ENCODE results near the gene ETV3. TPM values are rescaled to one million over a fixed set of nuclear protein-coding genes. Genes with fewer than 3 reads are reported as not detected.

The ETV3 gene
- total RNA-seq, 1 experiment from 2014 or later = 26.2 TPM

GRCh38 chr1:157161901-157162300, 23.7 kb upstream of the ETV3 start:
- Histone ChIP-seq H3K9me2 (ENCODE audit: insufficient read depth) (no peaks in the 10 kb centered on the region), H3K36me3 (ENCODE audit: low read depth) (no peaks in the 10 kb centered on the region), H3K4me2 (no peak overlapping the region), H4K20me1 (ENCODE audit: insufficient read depth) (no peaks in the 10 kb centered on the region), H3K4me1 (replicated peaks; ENCODE audit: insufficient read depth) (no peaks in the 10 kb centered on the region), H2AFZ (no peak overlapping the region), H3K9me3 (ENCODE audit: insufficient read depth, low read depth) (no peaks in the 10 kb centered on the region), H3K27me3 (ENCODE audit: insufficient read depth, low read depth) (peaks cover 18% of the 10 kb centered on the region), H3K27ac (no peak overlapping the region), H3K79me2 (ENCODE audit: low read depth) (no peaks in the 10 kb centered on the region), H3F3A (ENCODE audit: insufficient read depth, low read depth) (no peaks in the 10 kb centered on the region), H3K4me3 (no peak overlapping the region)
- ChIA-PET POLR2A (ENCODE audit: unreplicated experiment) (no interaction called here), CTCF (no interaction called here)
- TF ChIP-seq EZH2 (IDR thresholded peaks at IDR 0.05; ENCODE audit: low read depth) (no peak), CTCF (conservative IDR thresholded peaks at IDR 0.05) (no peak)
- intact Hi-C loops (cut with micrococcal nuclease; ENCODE audit: unreplicated experiment) = no loop called here
- no peak for DNase-seq
- BruUV-seq (replicated peaks) = no TSS peak

- Histone ChIP-seq H3F3A (ENCODE audit: insufficient read depth, low read depth) (peaks cover 5% of the 10 kb centered on the region; the same call in 1 of the 2 replicates), H4K20me1 (ENCODE audit: insufficient read depth) (no peaks in the 10 kb centered on the region), H3K36me3 (ENCODE audit: low read depth) (no peaks in the 10 kb centered on the region), H3K79me2 (ENCODE audit: low read depth) (no peaks in the 10 kb centered on the region), H2AFZ (no peak overlapping the region), H3K4me3 (no peak overlapping the region), H3K4me2 (no peak overlapping the region), H3K9me2 (ENCODE audit: insufficient read depth) (no peaks in the 10 kb centered on the region), H3K27me3 (ENCODE audit: insufficient read depth, low read depth) (0 out of 2 replicates have a peak, but pooled peaks cover 5% of the 10 kb centered on the region), H3K4me1 (replicated peaks; ENCODE audit: insufficient read depth) (peaks cover 23% of the 10 kb centered on the region), H3K27ac (no peak overlapping the region), H3K9me3 (ENCODE audit: insufficient read depth, low read depth) (no peaks in the 10 kb centered on the region)
- POLR2A ChIA-PET (ENCODE audit: unreplicated experiment) = no interaction called here
- no peak for TF ChIP-seq CTCF (conservative IDR thresholded peaks at IDR 0.05)
- no peak for TF ChIP-seq EZH2 (IDR thresholded peaks at IDR 0.05; ENCODE audit: low read depth)
- intact Hi-C loops (cut with micrococcal nuclease; ENCODE audit: unreplicated experiment) = loop anchor here (5.0 to 10.0 kb wide), 2 partner anchors 234 to 267 kb away; partner anchors contain the start of genes LRRC71 and PEAR1
- CTCF ChIA-PET = no interaction called here
- BruUV-seq (replicated peaks) = no TSS peak
- no peak for DNase-seq
Measured at GRCh38 chr1:157158967-157159366, 20.8 kb upstream of the ETV3 start.

- Histone ChIP-seq H3F3A (ENCODE audit: insufficient read depth, low read depth) (peaks cover 5% of the 10 kb centered on the region; the same call in 1 of the 2 replicates), H3K79me2 (ENCODE audit: low read depth) (no peaks in the 10 kb centered on the region), H3K9me3 (ENCODE audit: insufficient read depth, low read depth) (no peaks in the 10 kb centered on the region), H3K4me2 (no peak overlapping the region), H3K9me2 (ENCODE audit: insufficient read depth) (no peaks in the 10 kb centered on the region), H2AFZ (no peak overlapping the region), H3K4me1 (replicated peaks; ENCODE audit: insufficient read depth) (peaks cover 33% of the 10 kb centered on the region), H4K20me1 (ENCODE audit: insufficient read depth) (no peaks in the 10 kb centered on the region), H3K27me3 (ENCODE audit: insufficient read depth, low read depth) (0 out of 2 replicates have a peak, but pooled peaks cover 5% of the 10 kb centered on the region), H3K36me3 (ENCODE audit: low read depth) (no peaks in the 10 kb centered on the region), H3K4me3 (no peak overlapping the region), H3K27ac (no peak overlapping the region)
- no peak for DNase-seq
- intact Hi-C loops (cut with micrococcal nuclease; ENCODE audit: unreplicated experiment) = loop anchor here (5.0 to 10.0 kb wide), 2 partner anchors 233 to 265 kb away; partner anchors contain the start of genes LRRC71 and PEAR1
- TF ChIP-seq EZH2 (IDR thresholded peaks at IDR 0.05; ENCODE audit: low read depth) = no peak
- TF ChIP-seq CTCF (conservative IDR thresholded peaks at IDR 0.05) = no peak
- CTCF ChIA-PET = interaction anchor here (0.6 to 3.8 kb wide), 2 partner anchors 48 to 67 kb away, joined by 7 to 60 read pairs; no protein-coding TSS in a partner anchor
- POLR2A ChIA-PET (ENCODE audit: unreplicated experiment) = no interaction called here
- BruUV-seq (replicated peaks) = no TSS peak
Measured at GRCh38 chr1:157157501-157158190, 19.5 kb upstream of the ETV3 start.
